Iris pigment epithelial cell (primary cell): Measurements from ENCODE around the gene ACTR2.

Source experiments
- DNase-seq: peaks from one replicate; pipeline ENCODE4 v3.0.0-alpha.2; 2011; ENCODE audit warnings: low read depth

The ACTR2 gene

DNA sequence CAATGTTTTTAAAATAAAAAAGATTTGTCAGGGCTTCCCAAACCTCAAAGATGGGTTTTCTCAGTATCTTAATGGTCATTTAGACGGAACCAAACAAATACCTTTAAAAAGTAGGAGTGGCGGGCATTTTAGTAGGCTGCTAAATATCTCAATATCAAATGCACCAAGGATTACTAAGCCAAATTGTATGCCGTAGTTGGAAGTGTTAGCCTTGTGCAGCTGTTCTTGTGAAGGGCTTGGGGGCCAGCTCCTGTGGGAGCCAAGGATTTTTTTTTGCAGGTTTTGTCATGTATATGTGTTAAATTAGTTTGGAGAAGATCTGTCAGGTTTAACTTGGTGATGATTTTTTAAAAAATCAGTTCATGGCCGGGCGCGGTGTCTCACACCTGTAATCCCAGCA is 52.1 kb downstream of the ACTR2 start:
- DNase-seq, result no peak

DNA sequence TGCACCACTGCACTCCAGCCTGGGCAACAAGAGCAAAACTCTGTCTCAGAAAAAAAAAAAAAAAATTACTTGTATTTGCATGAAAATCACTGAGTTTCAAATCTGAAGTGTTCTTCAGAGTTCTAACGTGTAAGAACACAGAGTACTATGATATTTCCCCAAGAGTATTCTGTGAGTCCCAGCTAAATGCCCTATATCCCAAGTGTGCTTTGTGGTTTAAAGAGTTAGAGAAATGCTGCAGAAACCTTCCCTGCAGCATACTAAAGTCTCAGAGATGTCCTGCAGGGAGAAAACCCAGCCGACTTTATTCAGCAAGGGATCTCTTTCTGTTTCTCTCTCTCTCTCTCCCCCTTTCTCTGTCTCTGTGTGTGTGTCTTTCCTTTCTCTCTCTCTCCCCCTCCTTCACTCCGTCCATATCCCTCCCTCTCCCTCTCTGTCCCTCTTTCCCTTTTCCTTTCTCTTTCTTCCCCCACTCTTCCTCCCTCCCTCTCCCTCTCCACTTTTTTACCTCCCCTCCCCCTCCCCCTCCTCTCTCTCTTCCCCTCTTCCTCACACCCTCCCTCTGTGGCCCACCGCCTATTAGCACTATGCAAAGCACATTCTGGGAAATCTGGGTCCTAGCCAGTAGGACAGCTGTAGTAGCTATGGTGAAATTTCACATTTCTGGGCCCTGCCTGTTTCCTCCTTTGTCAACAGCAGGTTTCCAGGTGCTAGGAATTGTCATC is 54.2 kb downstream of the ACTR2 start:
- peak; percentile 29 for DNase-seq

DNA sequence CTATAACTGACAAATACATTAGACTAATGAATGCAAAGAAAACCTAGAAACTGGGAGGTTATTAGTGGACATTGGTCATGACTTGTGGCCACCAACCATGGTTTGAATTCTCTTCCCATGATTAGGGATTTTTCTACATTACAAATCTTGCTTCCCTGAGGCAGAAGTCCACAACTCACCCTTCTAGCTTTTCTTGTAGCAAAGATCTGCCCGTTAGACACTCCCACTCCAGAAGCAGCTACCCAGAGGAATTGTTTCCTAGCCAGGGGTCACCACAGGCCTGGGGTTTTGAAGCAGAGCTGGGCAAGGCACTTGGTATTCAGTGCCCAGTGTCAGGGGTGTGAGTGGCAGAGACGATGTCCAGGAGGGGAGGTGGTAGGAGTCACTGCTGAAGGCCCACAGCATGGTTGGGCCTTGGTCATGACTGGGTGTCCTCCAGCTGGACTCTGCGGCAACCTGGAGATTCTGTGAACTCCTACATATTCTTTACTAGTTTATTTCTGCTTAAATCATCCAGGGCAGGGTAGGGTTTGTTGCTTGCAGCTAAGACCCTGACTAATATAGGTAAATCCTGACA is 54.9 kb downstream of the ACTR2 start:
- DNase-seq, result no peak

DNA sequence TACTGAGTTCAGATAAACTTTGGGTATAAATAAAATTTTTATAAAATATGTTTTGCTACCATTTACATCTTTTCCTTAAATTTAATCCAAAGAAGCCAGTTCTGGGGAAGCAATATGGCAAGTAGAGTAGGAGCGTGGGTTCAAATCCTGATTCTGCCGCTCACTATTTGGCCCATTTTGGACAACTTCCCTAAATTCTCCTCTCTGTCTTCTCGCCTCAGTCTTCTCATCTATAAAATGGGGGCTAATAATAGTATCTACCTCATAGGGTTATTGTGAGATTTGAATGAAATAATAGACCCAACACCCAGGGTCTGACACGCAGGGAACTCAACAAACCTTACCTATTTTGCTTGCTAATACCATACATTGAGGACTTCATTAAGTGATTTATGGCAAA is 59.7 kb downstream of the ACTR2 start:
- DNase-seq, result no peak

DNA sequence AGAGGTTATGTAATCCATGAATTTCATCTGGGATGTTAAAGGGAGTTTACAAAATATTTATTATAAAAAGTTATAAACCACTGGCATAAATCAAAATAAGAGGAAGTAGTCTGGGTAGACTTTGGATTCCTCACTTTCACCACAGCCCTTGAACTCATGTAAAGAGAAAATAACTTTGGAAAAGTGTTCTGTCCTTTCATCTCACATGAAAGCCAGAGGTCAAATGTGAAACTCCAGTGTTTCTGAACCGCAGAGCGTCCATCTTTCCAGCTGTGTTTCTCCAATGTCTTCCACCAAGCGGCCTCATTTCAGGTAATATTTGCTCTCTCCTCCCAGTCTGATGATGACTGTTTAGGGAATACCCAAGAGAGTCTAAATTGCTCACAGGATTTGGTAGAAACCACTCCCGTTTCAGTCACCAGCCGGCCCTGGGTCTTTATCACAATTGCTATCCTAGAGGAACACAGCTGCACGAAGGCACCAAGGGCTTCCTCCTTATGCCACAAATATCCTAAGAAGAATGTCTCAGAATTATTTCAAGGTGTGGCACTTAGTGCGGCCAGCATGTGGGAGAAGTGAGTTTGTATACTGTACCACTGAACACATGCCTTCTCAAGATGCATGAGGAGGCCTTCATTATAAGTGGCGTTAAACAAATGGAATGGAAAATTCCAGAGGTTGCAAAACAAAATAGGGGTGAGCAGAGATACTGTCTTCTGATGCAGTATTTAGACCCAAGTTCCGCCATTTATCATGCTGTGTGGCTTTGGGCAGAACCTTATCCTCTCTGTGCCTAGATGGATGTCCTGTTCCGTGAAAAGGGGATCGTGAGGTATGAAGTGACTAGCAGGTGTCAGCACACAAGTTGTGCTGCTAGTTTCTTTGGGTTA is 63.8 kb downstream of the ACTR2 start:
- no peak for DNase-seq

DNA sequence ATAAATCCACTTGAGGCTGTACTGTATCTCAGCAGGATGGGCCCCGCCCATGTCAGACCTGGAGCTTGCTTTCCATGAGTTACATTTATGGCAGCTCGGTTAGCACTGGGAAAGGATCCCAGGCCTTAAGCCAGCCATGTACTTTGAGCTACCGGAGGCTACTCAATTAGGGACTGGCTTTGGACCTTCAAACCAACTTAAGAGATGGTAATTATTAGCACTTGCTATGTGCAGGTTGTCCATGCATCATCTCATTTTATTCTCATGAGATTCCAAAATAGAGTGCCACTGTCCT is 64.4 kb downstream of the ACTR2 start:
- DNase-seq, result no peak

DNA sequence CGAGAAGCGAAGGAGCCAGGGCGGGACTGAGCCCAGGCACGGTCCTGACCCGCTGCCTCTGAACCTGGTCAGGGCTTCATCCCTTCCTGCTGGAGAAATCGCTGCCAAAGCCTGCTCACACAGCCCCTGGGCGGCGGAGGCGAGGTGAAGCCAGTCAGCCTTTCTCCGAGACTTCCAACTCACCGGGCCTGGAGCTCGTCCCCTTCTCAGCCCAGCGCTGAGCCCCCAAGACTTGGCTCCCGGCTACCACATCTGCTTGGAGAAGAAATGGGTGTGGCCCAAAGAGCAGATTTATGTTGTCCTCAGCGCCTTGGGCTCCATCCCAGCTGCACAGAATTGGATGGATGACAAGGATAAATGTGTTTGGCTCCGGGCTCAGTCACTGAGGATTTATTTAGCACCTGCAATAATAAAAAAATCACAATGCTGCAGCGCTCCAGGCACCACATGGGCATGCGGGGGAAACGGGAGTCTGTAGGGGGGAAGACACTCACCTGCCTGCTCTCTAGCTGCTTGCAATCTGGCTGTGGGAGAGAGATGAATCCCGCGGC is 64.9 kb downstream of the ACTR2 start:
- DNase-seq, result no peak

DNA sequence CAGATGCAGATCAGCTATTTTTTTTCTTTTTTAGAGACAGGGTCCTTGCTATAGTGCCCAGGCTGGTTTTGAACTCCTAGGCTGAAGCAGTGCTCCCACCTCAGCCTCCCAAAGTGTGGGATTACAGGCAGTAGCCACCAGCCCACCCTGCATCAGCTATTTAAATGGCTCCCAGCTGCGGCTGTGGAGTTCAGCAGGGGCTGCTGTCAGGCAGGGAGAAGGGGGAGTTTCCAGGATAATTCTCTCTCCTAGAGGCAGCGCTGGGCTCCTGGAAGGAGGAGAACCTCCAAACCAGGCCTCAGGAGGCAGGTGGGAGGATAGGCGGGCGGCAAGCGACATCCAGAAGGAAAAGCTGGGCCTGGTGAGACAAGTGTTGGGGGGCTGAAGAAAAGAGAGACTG is 65.7 kb downstream of the ACTR2 start:
- no peak for DNase-seq

DNA sequence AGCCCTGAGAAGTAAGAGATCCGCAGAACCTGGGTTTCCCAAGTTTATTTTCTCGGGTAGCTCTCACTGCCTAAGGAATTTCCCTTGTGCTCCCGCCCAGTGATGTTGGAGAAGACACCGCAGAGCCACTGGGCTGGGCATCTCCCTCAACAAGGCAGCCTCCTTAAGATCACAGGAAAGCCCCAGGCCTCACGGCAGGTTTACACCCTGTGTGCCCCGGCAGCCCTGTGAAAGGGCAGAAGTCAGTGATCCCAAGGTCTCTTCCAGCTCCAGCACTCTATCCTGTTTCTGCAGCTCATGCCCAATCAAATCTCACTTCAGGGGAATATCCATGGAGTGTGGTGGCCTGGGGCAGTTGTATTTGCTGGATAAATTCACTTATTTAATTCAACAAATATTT is 66.5 kb downstream of the ACTR2 start:
- no peak for DNase-seq

DNA sequence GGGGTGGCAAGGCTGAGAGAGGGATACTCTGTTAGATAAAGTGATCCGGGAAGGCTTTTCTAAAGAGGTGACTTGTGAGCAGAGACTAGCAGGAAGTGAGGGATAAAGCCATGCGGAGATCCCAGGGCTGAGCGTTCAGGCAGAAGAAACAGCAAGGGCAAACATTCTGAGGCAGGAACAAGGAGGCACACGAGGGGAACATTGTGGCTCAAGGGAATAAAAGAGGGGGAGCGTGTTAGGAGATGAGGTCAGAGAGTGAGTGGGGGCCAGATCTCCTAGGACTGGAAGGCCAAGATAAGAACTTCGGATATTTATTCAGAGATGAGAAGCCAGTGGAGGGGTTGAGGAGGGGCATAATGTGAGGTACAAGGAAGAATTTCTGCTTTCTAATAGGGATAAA is 67.1 kb downstream of the ACTR2 start:
- DNase-seq, result no peak

DNA sequence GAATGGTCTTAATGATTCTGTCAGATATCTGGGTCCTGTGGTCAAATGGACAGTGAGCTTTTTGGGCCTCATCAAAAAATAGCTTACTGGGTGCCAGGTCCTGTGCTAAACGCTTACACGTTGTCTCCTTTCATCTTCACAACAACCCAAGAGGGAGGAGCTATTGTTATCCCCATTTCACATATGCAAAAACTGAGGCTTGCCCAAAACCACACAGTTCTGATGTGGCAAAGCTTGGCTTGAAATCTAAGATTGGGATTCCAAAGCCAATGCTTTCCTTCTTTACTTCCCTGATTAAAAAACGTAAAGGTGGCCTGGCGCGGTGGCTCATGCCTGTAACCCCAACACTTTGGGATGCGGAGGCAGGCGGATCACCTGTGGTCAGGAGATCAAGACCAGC is 69.3 kb downstream of the ACTR2 start:
- no peak for DNase-seq

DNA sequence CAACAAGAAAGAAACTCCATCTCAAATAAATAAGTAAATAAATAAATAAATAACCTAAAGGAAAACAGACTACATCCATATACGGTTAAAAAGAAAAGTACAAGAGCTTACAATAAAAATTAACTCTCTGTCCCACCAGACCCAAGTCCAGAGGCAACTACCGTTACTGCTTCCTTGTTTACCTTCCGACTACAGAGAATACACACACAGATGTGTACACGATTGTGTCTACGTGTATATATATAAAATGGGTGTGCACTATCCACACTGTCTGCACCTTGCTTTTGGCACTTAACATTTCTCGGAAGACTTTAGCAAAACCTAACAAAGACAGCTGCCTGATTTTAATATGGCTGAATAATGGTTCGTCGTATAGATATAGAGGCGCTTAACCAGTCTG is 69.9 kb downstream of the ACTR2 start:
- no peak for DNase-seq

DNA sequence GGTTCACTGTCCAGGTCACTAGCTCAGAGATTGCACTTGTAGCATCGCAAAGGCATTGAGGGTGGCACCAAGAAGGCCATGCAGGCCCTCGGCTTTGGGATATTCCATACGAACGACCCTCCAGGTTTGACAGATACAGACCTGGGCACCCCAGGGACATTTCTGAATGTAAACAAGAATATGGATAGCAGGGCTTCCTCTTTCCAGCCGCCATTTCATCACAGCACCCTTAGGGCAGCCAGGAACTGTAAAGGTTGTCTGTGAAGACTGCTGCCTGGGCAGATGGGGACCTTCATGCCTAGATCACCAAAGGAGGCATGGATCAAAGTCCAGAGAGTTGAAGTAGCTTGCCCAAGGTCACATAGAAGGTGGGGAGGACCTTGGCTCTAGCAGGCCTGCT is 70.5 kb downstream of the ACTR2 start:
- DNase-seq, result no peak

DNA sequence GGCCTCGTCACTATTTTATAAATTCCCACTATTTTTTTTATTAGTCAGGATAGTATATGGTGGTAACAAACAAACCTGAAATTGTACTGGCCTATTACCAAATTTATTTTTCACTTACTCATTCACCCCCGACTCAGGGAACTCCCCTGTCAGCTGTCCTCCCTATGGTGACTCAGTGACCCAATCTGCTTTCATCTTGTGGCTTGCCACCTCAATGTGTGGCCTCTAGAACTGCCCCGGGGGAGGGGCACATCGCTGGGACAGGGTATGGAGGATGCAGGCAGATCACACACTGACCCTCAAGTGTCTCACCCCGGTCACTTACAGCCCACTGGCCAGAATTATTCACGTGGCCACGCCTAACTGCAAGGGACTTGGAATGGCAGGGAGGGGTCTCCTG is 71.6 kb downstream of the ACTR2 start:
- no peak for DNase-seq

DNA sequence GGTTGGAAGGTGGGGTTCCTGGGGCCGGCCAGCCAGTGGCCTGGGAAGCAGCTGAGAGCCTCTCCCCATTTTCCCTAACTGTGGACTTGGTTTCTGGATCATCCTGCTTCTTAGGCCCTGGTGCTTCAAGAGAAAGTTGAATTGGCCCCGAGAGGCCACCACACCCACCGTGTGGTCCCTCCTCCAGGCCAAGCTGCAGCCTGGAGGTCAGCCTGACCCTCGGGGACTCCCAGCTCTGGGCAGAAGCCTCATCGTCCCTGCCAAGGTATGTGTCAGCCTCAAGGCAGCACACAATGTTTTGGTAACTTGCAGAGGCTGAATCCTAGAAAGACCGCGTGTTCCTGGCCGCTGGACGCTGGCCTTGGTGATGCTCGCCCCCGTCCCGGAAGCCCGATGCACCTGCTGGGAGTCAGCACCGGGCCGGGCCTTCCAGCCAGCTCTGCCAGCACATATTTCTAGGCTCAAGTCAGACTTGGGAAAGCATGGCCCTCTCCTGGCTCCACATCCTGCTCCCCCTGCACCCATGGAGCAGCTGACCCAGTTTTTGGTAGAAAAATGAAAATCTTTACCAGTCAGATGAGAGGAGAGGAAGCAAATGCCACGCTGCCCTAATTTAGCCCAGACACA is 72.6 kb downstream of the ACTR2 start:
- DNase-seq, result peak; percentile 72

DNA sequence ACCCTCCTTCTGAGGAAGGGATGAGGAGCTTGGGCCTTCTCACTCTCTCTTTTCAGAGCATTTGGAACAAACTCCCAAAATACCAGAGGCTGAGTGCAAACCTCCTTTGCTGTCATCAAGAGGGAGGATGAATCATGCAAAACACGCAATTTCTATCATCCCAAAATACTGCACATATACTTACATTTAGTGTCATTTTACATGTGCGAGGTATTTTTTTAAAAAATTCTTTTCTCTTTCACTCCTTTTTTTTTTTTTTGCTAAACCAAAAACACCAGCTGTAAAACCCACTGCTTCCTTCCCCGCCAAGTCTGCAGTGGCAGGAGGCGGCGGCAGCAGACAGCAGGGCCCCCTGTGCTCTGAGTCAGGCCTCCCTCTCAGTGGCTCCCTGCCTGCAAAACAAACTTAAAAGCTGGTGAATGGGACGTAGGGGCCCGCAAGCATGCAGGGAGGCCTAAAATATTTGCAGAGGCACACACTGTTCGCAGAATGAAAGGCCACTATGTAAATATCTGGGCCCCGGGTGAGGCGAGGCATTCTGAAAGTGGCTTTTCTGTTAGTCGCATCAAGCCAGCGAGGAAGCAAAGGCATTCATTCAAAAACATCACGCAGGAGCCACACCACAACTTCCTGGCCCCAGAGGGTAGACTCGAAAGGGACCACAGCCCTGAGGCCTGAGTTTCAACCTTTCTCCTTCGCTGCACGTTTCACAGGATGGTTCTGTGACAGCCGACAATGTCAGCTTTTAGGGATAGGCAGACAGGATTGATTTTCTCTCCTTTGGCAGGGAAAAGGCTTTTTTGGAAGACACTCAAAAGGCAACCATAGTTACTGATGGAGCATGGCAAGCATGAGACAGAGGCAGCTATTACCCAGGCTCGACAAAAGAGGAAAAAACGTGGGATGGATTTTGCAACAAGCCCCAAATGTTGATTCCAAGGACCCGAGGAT is 73.4 kb downstream of the ACTR2 start:
- peak; percentile 79 for DNase-seq

DNA sequence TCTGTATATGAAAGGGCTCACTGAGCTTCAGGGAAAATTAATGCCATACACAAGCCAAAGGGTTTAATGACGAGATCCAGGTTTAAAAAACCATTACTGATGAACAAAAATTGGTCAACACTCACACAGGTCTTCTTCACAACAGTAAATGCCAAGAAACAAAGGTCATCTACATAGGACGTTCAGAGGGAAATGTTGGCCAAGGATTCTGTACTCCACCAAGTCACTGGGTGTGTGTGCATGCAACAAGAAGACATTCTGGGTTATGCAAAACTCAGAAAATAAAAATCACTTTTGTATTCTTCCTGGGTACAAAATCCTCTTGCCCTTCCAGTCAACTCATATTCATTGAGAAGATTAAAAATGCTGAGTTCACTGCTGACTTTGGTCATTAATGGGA is 78.3 kb downstream of the ACTR2 start:
- DNase-seq, result no peak

DNA sequence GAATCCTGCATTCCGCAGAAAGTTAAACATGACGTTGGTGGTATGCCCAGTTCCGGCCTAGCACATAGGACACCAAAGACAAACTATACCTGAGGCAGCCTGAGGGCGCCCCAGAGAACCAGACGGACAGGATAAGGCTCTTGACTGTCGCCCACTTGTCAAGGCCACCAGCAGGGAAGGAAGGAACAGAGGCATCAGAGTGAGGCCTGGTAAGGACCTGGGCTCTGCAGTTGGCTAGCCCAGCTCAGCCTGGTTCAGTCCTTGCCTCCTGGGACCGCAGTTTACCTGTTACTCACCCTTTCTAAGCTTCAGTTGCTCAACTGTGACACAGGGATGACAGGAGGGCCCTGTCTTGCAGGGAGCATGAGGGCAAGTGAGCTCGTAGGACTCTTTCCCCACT is 82.1 kb downstream of the ACTR2 start:
- no peak for DNase-seq

DNA sequence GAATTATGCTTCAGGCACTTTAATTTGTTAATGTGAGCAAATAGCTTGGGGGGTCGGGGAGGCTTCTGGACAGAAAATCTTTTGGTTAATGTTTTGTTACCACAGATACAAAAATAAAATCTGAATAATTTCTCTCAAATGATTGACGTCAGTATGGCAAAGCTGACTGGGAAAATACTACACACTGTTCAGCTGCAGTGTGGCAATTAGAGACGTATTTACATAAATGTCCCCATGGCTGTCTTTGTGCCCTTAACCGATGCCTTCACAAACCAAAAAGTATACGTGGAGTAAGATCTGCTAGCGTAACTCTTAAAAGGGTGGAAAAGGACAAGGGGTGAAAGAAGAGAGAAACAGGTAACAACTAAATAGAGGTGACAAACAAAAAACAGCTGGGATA is 83.4 kb downstream of the ACTR2 start:
- DNase-seq, result no peak

DNA sequence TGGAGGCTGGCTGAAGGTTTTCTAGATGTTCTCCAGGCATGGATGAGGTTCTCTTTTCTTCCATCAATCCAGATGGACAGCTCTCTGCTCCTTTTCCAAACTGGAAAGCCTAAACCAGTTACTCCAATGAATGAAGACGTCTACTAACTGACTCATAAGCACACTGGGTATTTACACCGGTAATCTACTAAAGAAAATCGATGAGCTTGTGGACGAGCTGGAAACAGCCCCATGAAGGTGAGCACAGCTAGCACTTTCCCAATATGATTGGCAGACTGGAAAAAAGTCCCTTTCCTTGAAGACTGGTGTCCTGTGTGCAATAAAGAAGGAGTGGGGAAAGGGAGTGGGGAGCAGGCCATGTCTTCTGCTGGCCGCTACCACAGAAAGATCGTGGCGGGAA is 84.0 kb downstream of the ACTR2 start:
- no peak for DNase-seq

DNA sequence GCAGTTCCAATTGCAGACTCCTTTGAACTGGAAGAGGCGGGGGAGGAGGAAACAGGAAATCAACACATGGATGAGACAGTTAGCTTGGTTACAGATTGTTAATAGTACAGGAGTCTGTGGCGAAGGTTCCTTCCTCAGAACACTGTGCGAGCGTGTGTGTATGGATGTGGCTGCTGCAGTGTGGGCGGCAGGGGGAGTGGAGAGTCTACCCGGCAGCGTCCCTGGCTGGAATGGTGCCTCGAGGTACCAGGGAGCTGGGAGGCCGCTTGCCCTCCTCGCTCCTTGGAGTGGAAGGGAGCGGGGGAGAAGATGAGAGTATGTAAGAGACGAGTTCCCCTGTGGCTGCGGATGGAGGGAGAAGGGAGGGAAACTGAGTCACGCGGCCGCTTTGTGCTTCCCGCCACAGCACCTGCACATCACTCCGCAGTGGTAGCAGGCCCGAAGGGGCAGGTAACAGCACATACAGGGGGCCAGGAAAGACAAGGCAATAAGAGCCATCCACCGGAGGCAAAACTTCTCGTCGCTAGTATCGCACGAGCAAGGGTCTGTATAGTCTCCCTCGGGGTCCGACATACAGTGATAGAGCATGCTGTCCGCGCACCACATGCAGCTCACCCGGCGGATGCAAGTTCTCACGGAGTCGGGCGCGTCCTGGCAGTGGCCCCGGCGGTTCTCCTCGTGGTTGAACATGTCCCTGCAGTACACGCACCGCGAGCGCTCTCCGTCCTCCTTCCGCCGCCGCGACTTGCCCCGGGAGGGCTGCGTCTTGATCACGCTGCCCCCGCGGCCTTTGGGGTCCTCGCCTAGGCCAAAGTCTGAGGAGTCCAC is 85.7 kb downstream of the ACTR2 start:
- DNase-seq, result no peak
